ENCODE results near the gene COPB2.
A peak's percentile ranks its signal among the peaks of the same experiment; 100 is the strongest.

COPB2 gene

GRCh38 chr3:139326131-139326530 lies 63.3 kb downstream of the COPB2 start:
- DNase-seq, result no peak

- no peak for DNase-seq
Observed at GRCh38 chr3:139325551-139325950, 63.9 kb downstream of the COPB2 start.

GRCh38 chr3:139324456-139324855 lies 65.0 kb downstream of the COPB2 start:
- DNase-seq, result no peak

GRCh38 chr3:139323146-139323545 lies 66.3 kb downstream of the COPB2 start:
- DNase-seq, result no peak

- no peak for DNase-seq
Observed at GRCh38 chr3:139322346-139322745, 67.1 kb downstream of the COPB2 start.

- no peak for DNase-seq
Observed at GRCh38 chr3:139320551-139321309, 68.7 kb downstream of the COPB2 start.

- peak; percentile 3 for DNase-seq
Observed at GRCh38 chr3:139319428-139320402, 69.7 kb downstream of the COPB2 start.

GRCh38 chr3:139318826-139319225 lies 70.6 kb downstream of the COPB2 start:
- DNase-seq, result no peak

- DNase-seq, result no peak
Observed at GRCh38 chr3:139318431-139318816, 71.0 kb downstream of the COPB2 start.

- DNase-seq, result no peak
Observed at GRCh38 chr3:139317660-139318430, 71.6 kb downstream of the COPB2 start.

GRCh38 chr3:139317215-139317614 lies 72.2 kb downstream of the COPB2 start:
- DNase-seq, result no peak

GRCh38 chr3:139313921-139314320 lies 75.5 kb downstream of the COPB2 start:
- no peak for DNase-seq

GRCh38 chr3:139312959-139313358 lies 76.5 kb downstream of the COPB2 start:
- DNase-seq, result no peak

GRCh38 chr3:139312416-139312815 lies 77.0 kb downstream of the COPB2 start:
- DNase-seq, result no peak

- DNase-seq, result no peak
Observed at GRCh38 chr3:139311557-139311956, 77.9 kb downstream of the COPB2 start.

- no peak for DNase-seq
Observed at GRCh38 chr3:139310474-139310933, 78.9 kb downstream of the COPB2 start.

- DNase-seq, result no peak
Observed at GRCh38 chr3:139309880-139310279, 79.6 kb downstream of the COPB2 start.

- DNase-seq, result no peak
Observed at GRCh38 chr3:139309061-139309591, 80.3 kb downstream of the COPB2 start.

GRCh38 chr3:139308560-139308959 lies 80.9 kb downstream of the COPB2 start:
- no peak for DNase-seq

GRCh38 chr3:139307601-139308555 lies 81.6 kb downstream of the COPB2 start:
- DNase-seq, result no peak
